Prostate gland (tissue), 2 donors: ENCODE results near the gene PLEKHM2. TPM values are rescaled to one million over a fixed set of nuclear protein-coding genes. Genes with fewer than 3 reads are reported as not detected.

Experiments
- DNase-seq: peaks from one replicate; pipeline ENCODE4 v3.0.0-alpha.2; 2019; ENCODE audit warnings: low spot score
- H3K27ac ChIP-seq, 2 donors: fragments of 200-600 bp; sonication (generic); 2 replicates each; pipeline ENCODE4 v1.5.1; 2017 to 2019
- H3K27me3 ChIP-seq: fragments of 200-600 bp; sonication (generic); replicated peaks from 2 replicates; pipeline ENCODE4 v1.5.1; 2019; ENCODE audit not compliant: insufficient read depth
- H3K36me3 ChIP-seq, 2 donors: fragments of 200-600 bp; sonication (generic); 1 replicate in 1 of 2; 2 replicates in 1 of 2; pipeline versions ENCODE4 v1.5.1 to v1.8.1; 2017 to 2019
- H3K4me1 ChIP-seq: fragments of 200-600 bp; sonication (generic); replicated peaks from 2 replicates; pipeline ENCODE4 v1.5.1; 2019
- H3K4me3 ChIP-seq, 2 donors: fragments of 200-600 bp; sonication (generic); 2 replicates each; pipeline ENCODE4 v1.5.1; 2017 to 2019
- H3K9me3 ChIP-seq: fragments of 200-600 bp; sonication (generic); 2 replicates; pipeline ENCODE4 v1.5.1; 2017
- CTCF ChIP-seq, 4 experiments: fragments of 200-600 bp in 2 of 4; fragments of 450-650 bp in 2 of 4; sonication (generic) in 2 of 4; IDR thresholded peaks; 1 replicate in 3 of 4; 2 replicates in 1 of 4; pipeline ENCODE4 v1.5.1; 2016 to 2019; ENCODE audit warnings: antibody characterized with exemption in 4 of 4, mild to moderate bottlenecking in 2 of 4, moderate library complexity in 2 of 4
- POLR2A ChIP-seq: fragments of 450-650 bp; IDR thresholded peaks from one replicate; pipeline ENCODE4 v1.6.1; 2016; ENCODE audit warnings: antibody characterized with exemption, mild to moderate bottlenecking
- POLR2AphosphoS5 ChIP-seq: sonication (generic); formaldehyde crosslinking; IDR thresholded peaks from one replicate; pipeline ENCODE4 v1.6.1; 2017; ENCODE audit warnings: antibody characterized with exemption
- whole genome bisulfite sequencing: methylation state at CpG from one replicate; pipeline ENCODE4 v1.1.5; 2018; 5-methylcytosine and 5-hydroxymethylcytosine counted together
- intact Hi-C: fragments of 100-400 bp; cut with DNase I; formaldehyde crosslinking; loops from one replicate; pipeline ENCODE4 v1.14.2; 2022
- total RNA-seq, 2 donors: library from RNA; depleted of rRNA; stranded (reverse); fragments of >200 nt; gene quantifications; one replicate each; pipeline ENCODE4 v1.1.0, GENCODE V29; 2016

The PLEKHM2 gene
- total RNA-seq, 2 donors from 2014 or later: 29.0 to 60.4 TPM

- WGBS: 87% methylated on average over 6 of the region's 16 CpGs
- DNase-seq: no peak
Measured at GRCh38 chr1:15739259-15739658, 55.1 kb downstream of the PLEKHM2 start.

GRCh38 chr1:15739745-15740144, 55.6 kb downstream of the PLEKHM2 start:
- Histone ChIP-seq H3K27me3 (no peaks in the 10 kb centered on the region), H3K4me1 (peaks cover 6% of the 10 kb centered on the region), H3K9me3 (no peaks in the 10 kb centered on the region), H3K27ac (no peak overlapping the region), H3K4me3 (no peak overlapping the region), H3K36me3 (no peaks in the 10 kb centered on the region)
- intact Hi-C loops: loop anchor here (5.0 kb wide), 1 partner anchor 142 kb away; no protein-coding TSS in a partner anchor
- TF ChIP-seq POLR2AphosphoS5 (no peak), POLR2A (no peak), CTCF (IDR thresholded peaks at IDR 0.05) (no peak)
- 85% methylated on average over 7 of the region's 7 CpGs for WGBS
- DNase-seq: no peak

More at GRCh38 chr1:15739259-15739658, 55.1 kb downstream of the PLEKHM2 start:
- Histone ChIP-seq H3K27me3 (no peaks in the 10 kb centered on the region), H3K36me3 (no peaks in the 10 kb centered on the region), H3K27ac (no peak overlapping the region), H3K9me3 (no peaks in the 10 kb centered on the region), H3K4me3 (no peak overlapping the region), H3K4me1 (peaks cover 6% of the 10 kb centered on the region)
- intact Hi-C loops: no loop called here
- TF ChIP-seq CTCF (IDR thresholded peaks at IDR 0.05) (no peak), POLR2AphosphoS5 (no peak), POLR2A (no peak)

GRCh38 chr1:15740924-15741850, 57.1 kb downstream of the PLEKHM2 start:
- intact Hi-C loops: loop anchor here (5.0 kb wide), 1 partner anchor 144 kb away; no protein-coding TSS in a partner anchor
- Histone ChIP-seq H3K27me3 (no peaks in the 10 kb centered on the region), H3K4me3 (no peak overlapping the region), H3K4me1 (peaks cover under 1% of the 10 kb centered on the region), H3K36me3 (no peaks in the 10 kb centered on the region), H3K9me3 (no peaks in the 10 kb centered on the region), H3K27ac (no peak overlapping the region)
- WGBS: 42% methylated on average over 27 of the region's 27 CpGs
- no peak for TF ChIP-seq POLR2A
- TF ChIP-seq POLR2AphosphoS5: peak; percentile 65
- TF ChIP-seq CTCF (IDR thresholded peaks at IDR 0.05): peak; percentile 37 to 95 (median 83)
- DNase-seq: peak; percentile 80

- TF ChIP-seq POLR2A (no peak), CTCF (IDR thresholded peaks at IDR 0.05) (no peak), POLR2AphosphoS5 (no peak)
- intact Hi-C loops: loop anchor here (5.0 kb wide), 1 partner anchor 145 kb away; no protein-coding TSS in a partner anchor
- Histone ChIP-seq H3K4me1 (no peaks in the 10 kb centered on the region), H3K27ac (no peak within 1 kb of the TSS), H3K27me3 (no peaks in the 10 kb centered on the region), H3K36me3 (no peaks in the 10 kb centered on the region), H3K9me3 (no peaks in the 10 kb centered on the region), H3K4me3 (no peak within 1 kb of the TSS)
- no peak for DNase-seq
- 43% methylated on average over 14 of the region's 14 CpGs for WGBS
Measured at GRCh38 chr1:15742339-15742801, 58.2 kb downstream of the PLEKHM2 start, which contains the start of gene TMEM82. TSS of gene TMEM82 (plus strand) at chr1:15742499. CDS start at chr1:15742560, 61 bp downstream.
